HG03175 (cell line): ENCODE results near the gene RHEBL1.

Experiments used
- ATAC-seq: cut with Tn5 transposase; IDR thresholded peaks from one replicate; pipeline ENCODE4 v1.9.1; 2021; ENCODE audit warnings: mild to moderate bottlenecking, moderate library complexity; ENCODE audit not compliant: unreplicated experiment

RHEBL1 gene

GRCh38 chr12:49055092-49055491 is 14.7 kb downstream of the RHEBL1 start:
- no peak for ATAC-seq

DNA sequence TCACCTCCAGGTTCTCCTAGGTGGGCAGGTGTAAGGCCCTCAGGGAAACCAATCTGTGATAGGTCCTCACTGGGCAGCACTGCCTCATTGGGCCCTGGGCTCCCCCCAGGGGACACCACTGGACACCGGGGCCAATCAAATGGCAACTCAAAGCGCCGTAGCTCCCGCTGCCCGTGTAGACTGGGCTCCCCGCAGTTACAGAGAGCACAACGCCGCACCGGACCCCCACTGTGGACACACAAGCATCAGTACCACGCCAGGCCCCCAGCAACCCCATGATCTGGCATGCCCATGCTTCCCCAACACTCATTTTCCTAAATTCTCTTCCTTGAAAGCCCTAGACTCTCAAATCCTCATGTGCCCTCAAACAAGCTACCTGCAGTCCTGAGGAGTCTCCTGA is 15.3 kb downstream of the RHEBL1 start:
- no peak for ATAC-seq

- ATAC-seq: no peak
Measured at GRCh38 chr12:49054096-49054495, 15.7 kb downstream of the RHEBL1 start.

- no peak for ATAC-seq
Measured at GRCh38 chr12:49052451-49053208, 17.1 kb downstream of the RHEBL1 start.

DNA sequence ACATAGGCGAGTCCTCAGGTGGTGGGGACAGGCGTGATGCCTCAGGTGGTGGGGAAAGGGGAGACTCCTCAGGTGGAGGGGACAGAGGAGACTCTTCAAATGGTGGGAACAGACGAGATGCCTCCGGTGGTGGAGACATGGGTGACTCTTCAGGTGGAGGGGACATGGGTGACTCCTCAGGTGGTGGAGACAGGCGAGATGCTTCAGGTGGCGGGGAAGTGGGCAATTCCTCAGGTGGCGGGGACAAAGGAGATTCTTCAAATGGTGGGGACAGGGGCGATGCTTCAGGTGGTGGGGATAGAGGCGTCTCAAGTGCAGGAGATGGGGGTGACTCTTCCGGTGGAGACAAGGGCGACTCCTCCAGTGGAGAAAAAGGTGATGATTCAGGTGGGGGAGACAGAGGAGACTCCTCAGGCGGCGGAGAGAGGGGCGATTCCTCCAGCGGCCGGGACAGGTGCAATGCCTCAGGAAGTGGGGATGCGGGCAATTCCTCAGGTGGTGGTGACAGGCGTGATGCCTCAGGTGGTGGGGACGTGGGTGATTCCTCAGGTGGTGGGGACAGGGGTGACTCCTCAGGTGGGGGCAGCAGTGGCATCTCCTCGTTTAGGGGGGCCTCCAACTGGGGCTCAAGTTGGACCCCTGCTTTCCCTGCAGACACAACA is 17.9 kb downstream of the RHEBL1 start:
- no peak for ATAC-seq

DNA sequence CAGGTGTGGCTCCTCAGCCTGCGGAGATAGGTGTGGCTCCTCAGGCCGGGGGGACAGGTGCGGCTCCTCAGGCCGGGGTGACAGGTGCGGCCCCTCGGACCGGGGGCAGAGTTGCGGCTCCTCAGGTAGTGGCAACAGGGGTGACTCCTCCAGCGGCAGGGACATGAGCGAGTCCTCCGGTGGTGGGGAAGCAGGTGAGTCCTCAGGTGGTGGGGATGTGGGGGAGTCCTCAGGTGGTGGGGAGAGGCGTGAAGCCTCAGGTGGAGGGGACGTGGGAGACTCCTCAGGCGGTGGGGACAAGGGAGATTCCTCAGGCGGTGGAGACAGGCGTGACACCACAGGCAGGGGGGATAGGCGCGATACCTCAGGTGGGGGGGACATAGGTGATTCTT is 18.4 kb downstream of the RHEBL1 start:
- no peak for ATAC-seq

DNA sequence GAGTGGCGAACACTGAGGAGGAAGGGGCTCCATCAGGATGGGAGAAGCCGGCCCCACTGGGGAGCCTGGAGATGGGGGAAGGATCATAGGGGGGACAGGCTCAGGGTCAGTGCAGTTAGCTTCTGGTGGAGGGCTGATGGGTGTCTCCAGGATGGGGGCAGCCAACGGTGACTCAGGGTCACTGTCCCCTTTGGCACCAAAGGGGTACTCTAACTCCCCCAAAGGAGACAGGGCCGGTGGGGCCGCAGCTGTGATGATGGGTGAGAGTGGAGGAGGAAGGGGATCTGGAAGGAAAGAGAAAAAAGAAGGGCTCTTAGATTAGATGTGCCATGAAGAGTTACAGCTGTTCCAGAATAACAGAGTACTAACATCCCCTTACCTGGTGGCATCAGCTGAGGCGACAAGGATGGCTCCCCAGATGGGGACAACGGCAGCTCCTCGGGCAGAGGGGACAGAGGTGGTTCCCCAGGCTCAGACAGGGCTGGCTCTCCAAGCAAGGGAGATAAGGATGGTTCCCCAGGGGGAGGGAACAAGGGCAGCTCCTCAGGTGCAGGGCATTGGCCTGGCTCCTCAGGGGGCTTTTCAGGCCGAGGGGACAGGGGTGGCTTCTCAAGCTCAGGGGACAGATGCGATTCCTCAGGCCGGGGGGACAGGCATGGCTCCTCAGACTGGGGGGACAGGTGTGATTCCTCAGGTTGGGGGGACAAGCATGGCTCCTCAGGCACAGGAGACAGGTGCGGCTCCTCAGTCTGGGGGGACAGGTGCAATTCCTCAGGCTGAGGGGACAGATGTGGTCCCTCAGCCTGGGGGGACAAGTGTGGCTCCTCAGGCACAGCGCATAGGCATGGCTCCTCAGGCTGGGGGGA is 19.0 kb downstream of the RHEBL1 start:
- no peak for ATAC-seq

DNA sequence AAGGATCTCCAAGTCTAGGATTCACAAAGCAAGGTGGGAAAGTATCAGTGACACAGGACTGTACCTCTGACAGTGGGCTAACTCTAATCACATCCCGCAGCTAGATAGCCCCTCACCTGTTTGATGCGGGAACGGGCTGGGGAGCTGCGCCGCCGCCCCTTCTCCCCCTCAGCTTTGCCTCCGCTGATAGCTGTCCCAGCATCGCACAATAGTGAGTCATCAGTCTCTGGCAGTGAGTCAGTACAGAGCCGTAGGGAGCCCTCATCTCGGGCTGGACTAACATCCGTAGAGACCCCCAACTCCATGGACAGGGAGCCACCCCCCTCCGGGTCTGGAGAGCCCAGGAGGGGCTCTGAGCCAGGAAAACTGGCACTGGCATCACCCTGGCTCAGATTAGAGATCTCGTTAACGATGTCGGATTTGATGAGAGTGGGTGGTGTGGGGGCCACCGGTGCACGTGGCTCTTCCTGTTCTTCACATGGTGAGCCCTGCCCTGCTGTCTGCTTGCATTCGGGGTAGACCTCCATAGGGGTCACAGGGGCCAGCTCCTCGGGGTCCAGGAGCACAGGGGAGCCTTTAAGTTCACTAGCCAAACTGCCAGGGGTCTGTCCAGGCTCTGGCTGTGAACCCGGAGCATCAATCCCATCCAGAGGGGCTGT is 20.1 kb downstream of the RHEBL1 start:
- no peak for ATAC-seq

DNA sequence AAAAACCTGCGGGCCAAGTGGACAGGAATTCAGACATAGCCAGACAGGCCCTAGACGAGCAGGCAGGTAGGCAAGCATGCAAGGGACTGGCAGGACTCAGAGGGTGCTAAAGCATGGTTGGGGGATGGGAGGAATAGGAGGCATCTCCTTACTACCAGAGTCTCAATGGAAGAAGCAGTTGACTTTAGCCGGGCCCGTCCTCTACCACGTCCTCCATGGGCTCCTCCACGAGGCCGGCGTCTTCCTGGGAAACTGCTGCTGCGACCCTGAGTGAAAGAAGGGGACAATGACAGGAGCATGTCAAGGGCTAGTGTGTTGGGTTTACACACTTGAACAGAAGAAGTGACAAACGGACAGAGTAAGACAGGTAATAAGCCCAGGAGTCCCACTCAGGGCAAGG is 20.8 kb downstream of the RHEBL1 start:
- ATAC-seq: no peak

DNA sequence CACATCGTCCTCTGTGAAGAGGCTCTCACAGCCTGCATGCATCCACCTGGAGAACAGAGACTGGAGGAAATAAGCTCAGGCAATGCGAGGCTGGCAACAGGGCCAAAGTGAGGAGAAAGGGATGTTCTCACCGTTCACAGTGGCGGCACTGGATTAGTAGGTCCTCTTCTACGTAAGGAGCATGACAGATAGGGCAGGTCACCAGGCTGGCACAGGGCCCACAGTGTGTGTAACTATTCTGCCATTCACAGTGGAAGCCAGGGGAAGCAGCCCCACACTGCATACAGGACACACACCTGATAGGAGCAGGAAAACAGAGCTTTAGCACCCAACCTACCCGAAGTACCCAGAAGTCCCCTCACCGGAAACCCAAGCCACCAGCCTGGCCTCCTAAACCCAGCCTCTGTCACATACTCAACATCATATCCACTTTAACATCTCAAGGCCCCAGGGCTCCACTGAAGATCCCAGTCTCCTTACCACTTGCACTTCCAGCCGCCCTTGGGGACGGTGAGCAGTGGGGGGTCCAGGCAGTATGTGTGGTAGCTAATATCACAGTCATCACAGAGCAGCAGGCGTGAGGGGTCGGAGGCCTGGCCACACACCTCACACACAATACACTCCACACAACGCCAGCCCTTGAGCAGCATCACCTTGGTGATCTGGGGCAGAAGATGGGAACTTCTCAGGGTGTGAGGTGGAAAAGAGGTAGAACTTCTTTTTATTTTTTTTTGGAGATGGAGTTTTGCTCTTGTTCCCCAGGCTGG is 23.5 kb downstream of the RHEBL1 start:
- ATAC-seq: no peak

GRCh38 chr12:49044660-49045059 is 25.1 kb downstream of the RHEBL1 start:
- ATAC-seq: no peak

DNA sequence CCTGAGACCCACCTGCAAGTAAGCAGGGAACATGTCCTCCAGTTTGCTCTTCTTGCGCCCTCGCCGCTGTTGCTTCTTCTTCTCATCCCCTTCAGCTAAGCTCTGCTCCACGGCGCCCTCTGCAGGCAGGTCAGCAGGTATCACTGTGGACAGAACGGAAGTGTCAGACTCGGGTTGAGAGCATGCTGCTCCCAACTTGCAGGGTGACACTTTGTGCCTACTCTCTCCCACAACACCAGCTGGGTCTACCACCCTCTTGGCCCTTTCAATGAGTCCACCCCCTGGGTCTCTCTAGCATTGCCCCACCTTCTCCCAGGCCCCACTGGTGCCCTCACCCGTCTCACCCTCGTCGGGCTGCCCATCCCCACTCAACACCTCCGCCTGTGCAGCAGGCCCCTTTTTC is 25.9 kb downstream of the RHEBL1 start:
- ATAC-seq: no peak

DNA sequence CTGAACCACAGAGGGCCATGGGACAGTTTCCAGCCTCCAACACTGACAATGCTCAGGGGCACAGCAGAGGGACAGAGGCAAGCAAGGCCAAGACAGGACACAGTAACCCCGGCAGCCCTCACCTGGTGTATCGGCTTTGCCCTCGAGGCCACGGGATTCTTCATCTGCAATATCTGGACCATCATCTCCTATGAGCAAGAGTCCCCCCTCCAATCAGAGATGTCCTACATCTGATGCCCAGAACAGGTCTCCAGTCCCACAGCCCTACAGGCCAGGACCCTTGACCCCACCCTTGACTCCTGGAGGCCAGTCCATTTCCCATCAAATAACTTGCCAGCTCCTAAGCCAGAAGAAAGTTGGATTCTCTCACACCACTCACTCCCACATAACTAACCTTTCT is 26.5 kb downstream of the RHEBL1 start:
- no peak for ATAC-seq

DNA sequence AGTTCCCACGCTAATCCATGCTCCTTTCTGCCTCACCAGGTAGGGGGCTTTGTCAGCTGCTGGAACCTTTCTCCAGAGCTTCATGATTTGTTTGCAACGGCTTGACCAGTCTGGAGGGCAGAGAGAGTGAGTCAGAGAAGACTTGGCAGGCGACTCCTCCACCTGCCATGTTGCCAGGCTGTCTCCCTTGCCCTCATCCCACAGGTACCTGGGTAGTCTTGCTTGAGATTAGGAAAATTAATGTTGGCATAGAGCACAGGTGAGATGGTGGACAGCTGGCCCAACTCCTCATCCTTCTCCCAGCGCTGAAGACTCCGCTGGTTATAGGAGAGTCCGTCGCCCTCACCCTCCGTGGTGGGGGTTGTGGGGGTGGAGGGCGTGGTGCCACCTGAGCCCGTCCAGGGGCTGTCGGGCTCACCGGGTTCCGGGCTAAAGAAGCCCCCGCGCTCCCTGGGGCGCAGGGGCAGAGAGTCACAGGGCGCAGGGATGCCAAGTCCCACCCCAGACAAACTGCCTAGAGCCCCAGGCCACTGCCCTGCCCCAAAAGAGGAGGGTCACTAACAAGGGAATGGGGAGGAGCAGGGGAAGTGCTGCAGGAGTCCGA is 27.8 kb downstream of the RHEBL1 start:
- no peak for ATAC-seq

DNA sequence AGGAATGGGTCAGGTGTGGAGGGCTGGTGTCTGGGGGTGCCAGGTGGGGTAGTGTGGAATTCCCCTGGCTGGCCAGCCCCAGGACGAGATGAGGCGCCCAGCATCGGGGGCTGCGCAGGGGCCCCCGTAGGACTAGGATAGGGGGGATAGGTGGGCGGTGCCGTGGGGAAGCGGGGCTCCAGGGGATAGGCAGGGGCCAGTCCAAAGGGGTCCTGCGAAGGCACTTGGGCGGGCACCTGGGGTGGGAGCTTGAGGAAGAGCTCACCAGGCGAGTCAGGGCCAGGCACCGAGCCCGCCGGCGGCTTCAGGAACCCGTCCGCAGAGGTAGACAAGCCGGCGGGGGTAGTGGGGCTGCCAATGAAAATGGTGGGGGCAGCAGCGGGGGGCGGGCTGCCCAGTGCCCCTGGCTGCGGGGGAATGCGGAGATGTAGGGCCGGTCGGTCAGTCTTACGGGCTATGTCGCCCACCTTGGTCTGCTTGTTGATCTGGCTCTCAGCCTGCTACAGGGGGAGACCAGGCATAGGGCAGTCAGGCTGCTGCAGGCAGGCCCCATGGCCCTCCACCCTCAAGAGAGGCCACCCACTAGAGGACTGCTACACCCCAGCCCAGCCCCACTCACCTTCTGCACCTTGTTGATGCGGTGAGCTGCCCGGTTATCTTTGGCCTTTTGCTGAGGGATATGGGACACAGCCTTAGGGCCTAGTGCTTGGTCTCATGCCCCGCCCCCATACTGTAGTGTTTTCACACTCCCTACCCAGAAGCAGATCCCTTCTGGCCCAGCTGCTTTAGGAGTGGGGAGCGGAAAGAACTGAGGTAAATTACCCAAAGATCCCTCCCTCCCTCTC is 28.5 kb downstream of the RHEBL1 start:
- ATAC-seq: no peak

- ATAC-seq: no peak
Measured at GRCh38 chr12:49040364-49040855, 29.4 kb downstream of the RHEBL1 start.

- ATAC-seq: no peak
Measured at GRCh38 chr12:49039421-49040363, 30.1 kb downstream of the RHEBL1 start.
